ENCODE results near the gene CCDC170.

Gene CCDC170

DNA sequence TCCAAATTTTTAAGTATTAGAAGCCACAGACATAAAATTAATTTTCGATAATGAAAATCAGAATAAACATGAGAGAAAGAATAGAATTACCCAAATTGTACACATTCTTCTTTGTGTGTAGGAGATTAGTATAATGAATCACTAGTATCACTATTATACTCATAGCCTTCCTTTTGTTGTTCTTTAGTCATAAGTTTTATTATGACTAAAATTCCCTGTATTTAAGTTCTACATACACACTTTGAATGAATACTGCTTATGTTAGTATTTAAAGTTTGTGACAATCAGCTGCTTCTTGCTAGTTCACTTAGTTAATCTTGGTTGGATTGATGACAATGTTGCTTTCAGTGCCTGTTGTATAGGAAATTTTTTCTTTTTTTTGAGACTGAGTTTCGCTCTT lies 72.7 kb downstream of the CCDC170 start:
- Histone ChIP-seq H3K9me3 (ENCODE audit: low read length) (peaks cover 2% of the 10 kb centered on the region), H2AFZ (ENCODE audit: low read depth, low read length) (no peak overlapping the region), H3K4me3 (ENCODE audit: low read length) (no peak overlapping the region), H3K27me3 (ENCODE audit: insufficient read depth, low read length) (no peaks in the 10 kb centered on the region), H3K36me3 (ENCODE audit: insufficient read depth, low read length) (no peaks in the 10 kb centered on the region), H3K4me1 (ENCODE audit: insufficient read depth, low read length) (no peaks in the 10 kb centered on the region)

DNA sequence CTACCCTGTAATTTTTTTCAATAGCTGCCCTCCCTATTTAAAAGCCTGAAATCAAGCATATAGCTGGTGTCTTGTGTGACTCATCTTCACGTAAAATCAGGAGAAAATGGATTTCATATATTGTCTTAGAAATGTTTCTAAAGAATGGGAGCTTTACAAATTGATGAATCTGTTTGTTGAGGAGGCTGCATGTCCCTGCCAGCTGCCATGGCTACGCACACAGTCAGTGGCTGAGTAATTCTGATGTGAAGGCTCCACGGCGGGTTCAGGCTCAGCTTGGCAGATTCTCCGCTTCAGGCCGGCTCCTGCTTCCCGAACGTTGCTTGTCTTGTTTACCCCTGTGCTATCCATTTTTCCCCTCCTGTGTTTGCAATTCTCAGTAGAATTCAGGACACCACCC lies 82.8 kb downstream of the CCDC170 start:
- Histone ChIP-seq H3K9me3 (ENCODE audit: low read length) (no peaks in the 10 kb centered on the region), H3K4me3 (ENCODE audit: low read length) (no peak overlapping the region), H2AFZ (ENCODE audit: low read depth, low read length) (peak overlapping the region; percentile 77), H3K36me3 (ENCODE audit: insufficient read depth, low read length) (no peaks in the 10 kb centered on the region), H3K27me3 (ENCODE audit: insufficient read depth, low read length) (no peaks in the 10 kb centered on the region), H3K4me1 (ENCODE audit: insufficient read depth, low read length) (peaks cover 11% of the 10 kb centered on the region)

DNA sequence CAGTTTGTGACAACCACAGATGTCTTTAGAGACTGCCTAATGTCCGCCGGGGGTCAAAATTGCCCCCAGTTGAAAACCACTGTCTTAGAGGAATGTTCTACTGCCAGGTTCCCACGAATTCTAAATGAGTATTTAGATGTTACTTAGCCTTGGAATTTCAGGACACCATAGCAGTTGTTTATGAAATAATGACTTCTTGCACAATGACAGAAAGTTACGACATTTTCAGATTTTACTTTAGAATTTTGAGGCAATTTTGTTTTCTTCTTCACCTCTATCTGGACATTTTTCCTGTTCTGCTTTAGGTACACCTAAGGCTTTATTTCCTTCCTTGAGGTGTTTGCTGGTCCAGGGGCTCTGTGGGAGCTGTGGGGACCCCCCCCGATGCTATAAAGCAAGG lies 83.4 kb downstream of the CCDC170 start:
- no peaks in the 10 kb centered on the region for H3K36me3 ChIP-seq (ENCODE audit: insufficient read depth, low read length)
- no peaks in the 10 kb centered on the region for H3K9me3 ChIP-seq (ENCODE audit: low read length)

DNA sequence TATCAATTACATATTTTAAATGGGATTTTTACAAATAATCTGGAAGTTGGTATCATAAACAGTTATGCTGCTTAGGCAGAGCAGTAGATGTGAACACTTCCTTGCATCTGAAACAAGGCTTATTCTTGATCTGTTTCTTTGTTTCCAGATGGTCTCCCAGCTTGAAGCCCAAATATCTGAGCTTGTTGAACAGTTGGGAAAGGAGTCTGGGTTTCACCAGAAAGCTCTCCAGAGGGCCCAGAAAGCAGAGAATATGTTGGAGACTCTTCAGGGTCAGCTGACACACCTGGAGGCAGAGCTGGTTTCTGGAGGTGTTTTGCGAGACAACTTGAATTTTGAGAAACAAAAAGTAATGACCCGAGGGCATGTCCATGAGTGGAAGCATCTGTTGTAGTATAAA lies 91.9 kb downstream of the CCDC170 start:
- Histone ChIP-seq H3K4me1 (ENCODE audit: insufficient read depth, low read length) (no peaks in the 10 kb centered on the region), H3K4me3 (ENCODE audit: low read length) (no peak overlapping the region), H3K27me3 (ENCODE audit: insufficient read depth, low read length) (no peaks in the 10 kb centered on the region), H3K36me3 (ENCODE audit: insufficient read depth, low read length) (no peaks in the 10 kb centered on the region), H2AFZ (ENCODE audit: low read depth, low read length) (no peak overlapping the region), H3K9me3 (ENCODE audit: low read length) (no peaks in the 10 kb centered on the region)

More for the DNA sequence above, 83.4 kb downstream of the CCDC170 start:
- Histone ChIP-seq H3K4me3 (ENCODE audit: low read length) (no peak overlapping the region), H3K27me3 (ENCODE audit: insufficient read depth, low read length) (no peaks in the 10 kb centered on the region), H3K4me1 (ENCODE audit: insufficient read depth, low read length) (peaks cover 11% of the 10 kb centered on the region), H2AFZ (ENCODE audit: low read depth, low read length) (peak overlapping the region; percentile 77)

DNA sequence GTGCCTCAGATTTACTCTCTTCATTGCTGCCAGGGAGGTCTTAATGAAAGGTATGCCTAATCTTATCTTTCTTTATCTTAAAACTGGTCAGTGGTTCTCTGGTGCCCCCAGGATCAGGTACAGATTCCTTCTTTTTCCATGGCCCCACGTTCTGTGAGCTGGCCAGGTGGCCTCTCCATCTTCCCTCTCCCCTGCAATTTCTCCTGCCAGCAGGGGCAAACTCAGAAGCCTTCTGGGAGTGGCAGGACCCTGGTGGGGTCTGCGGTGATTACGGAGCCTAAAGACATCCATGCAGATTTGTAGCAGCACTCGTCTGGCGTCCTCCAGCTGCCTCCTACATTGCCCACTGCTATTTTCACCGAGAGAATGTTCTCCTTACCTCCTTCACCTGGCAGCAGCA lies 95.8 kb downstream of the CCDC170 start:
- Histone ChIP-seq H3K9me3 (ENCODE audit: low read length) (no peaks in the 10 kb centered on the region), H3K4me3 (ENCODE audit: low read length) (no peak overlapping the region), H2AFZ (ENCODE audit: low read depth, low read length) (no peak overlapping the region), H3K4me1 (ENCODE audit: insufficient read depth, low read length) (no peaks in the 10 kb centered on the region), H3K36me3 (ENCODE audit: insufficient read depth, low read length) (no peaks in the 10 kb centered on the region), H3K27me3 (ENCODE audit: insufficient read depth, low read length) (no peaks in the 10 kb centered on the region)

DNA sequence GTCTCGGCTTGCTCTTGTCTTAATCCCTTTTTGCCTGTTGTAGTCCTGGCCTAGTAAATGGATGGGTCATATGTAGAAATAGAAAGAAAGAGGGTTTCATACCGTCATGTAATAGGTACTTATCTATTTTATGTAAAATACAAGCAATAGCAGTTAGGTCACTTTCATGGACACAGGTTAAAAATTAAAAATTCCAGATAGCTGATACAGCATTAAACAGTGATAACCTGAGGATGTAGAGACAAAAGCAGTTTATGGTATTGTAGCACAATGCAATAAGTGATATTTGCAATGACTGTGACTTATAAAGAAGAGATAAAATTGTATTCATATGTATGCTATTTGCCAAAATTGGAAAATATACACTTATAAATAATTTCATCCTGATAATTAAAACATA lies 96.9 kb downstream of the CCDC170 start:
- no peaks in the 10 kb centered on the region for H3K36me3 ChIP-seq (ENCODE audit: insufficient read depth, low read length)
- H3K9me3 ChIP-seq (ENCODE audit: low read length): no peaks in the 10 kb centered on the region
- no peaks in the 10 kb centered on the region for H3K27me3 ChIP-seq (ENCODE audit: insufficient read depth, low read length)
- H3K4me1 ChIP-seq (ENCODE audit: insufficient read depth, low read length): no peaks in the 10 kb centered on the region
- H2AFZ ChIP-seq (ENCODE audit: low read depth, low read length): no peak overlapping the region
- no peak overlapping the region for H3K4me3 ChIP-seq (ENCODE audit: low read length)

- Histone ChIP-seq H3K27me3 (ENCODE audit: insufficient read depth, low read length) (no peaks in the 10 kb centered on the region), H3K4me3 (ENCODE audit: low read length) (no peak overlapping the region), H3K36me3 (ENCODE audit: insufficient read depth, low read length) (no peaks in the 10 kb centered on the region), H3K9me3 (ENCODE audit: low read length) (no peaks in the 10 kb centered on the region), H2AFZ (ENCODE audit: low read depth, low read length) (no peak overlapping the region), H3K4me1 (ENCODE audit: insufficient read depth, low read length) (no peaks in the 10 kb centered on the region)
Measured at GRCh38 chr6:151592449-151593159, 98.8 kb downstream of the CCDC170 start.

GRCh38 chr6:151609146-151609902 lies 115.5 kb downstream of the CCDC170 start:
- no peaks in the 10 kb centered on the region for H3K27me3 ChIP-seq (ENCODE audit: insufficient read depth, low read length)
- H3K4me1 ChIP-seq (ENCODE audit: insufficient read depth, low read length): no peaks in the 10 kb centered on the region
- no peaks in the 10 kb centered on the region for H3K36me3 ChIP-seq (ENCODE audit: insufficient read depth, low read length)
- H3K9me3 ChIP-seq (ENCODE audit: low read length): no peaks in the 10 kb centered on the region
- H2AFZ ChIP-seq (ENCODE audit: low read depth, low read length): no peak overlapping the region
- no peak overlapping the region for H3K4me3 ChIP-seq (ENCODE audit: low read length)

DNA sequence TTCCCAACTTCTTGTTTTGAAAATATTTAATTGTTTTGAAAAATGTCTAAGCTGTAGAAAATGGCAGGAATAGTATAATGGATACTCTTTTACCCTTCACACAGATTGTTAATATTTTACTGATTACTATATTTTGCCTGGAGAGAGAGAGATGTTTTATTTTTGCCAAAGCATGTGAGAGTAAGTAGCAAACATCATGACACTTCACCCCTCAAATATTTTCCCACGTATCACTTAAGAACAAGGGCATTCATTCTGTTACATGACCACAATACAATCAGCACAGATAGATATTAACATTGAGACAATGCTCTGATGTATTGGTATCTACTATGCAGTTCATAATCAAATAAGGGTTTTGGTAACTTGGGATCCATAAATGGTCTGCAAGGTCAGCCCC lies 116.5 kb downstream of the CCDC170 start:
- Histone ChIP-seq H3K4me3 (ENCODE audit: low read length) (no peak overlapping the region), H3K27me3 (ENCODE audit: insufficient read depth, low read length) (no peaks in the 10 kb centered on the region), H3K9me3 (ENCODE audit: low read length) (no peaks in the 10 kb centered on the region), H3K4me1 (ENCODE audit: insufficient read depth, low read length) (no peaks in the 10 kb centered on the region), H2AFZ (ENCODE audit: low read depth, low read length) (no peak overlapping the region), H3K36me3 (ENCODE audit: insufficient read depth, low read length) (no peaks in the 10 kb centered on the region)

DNA sequence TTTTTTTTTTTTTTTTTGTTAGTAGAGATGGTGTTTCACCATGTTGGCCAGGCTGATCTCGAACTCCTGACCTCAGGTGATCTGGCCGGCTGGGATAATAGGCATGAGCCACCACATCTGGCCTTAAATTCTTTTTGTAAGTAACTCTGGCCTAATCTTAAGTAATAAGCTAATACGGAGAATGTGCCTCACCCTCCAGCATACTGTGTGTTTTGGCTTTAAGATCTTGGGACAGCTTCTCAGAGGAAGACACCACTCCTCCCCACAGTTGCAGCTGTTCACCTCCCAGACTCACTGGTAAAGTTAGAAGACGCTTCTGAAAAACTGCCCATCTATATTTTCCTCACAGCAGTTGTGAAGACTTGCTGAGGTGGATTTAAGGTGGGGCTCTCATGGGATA lies 120.8 kb downstream of the CCDC170 start:
- H3K4me3 ChIP-seq (ENCODE audit: low read length): no peak overlapping the region
- no peaks in the 10 kb centered on the region for H3K27me3 ChIP-seq (ENCODE audit: insufficient read depth, low read length)
- no peaks in the 10 kb centered on the region for H3K36me3 ChIP-seq (ENCODE audit: insufficient read depth, low read length)
- no peak overlapping the region for H2AFZ ChIP-seq (ENCODE audit: low read depth, low read length)
- H3K4me1 ChIP-seq (ENCODE audit: insufficient read depth, low read length): no peaks in the 10 kb centered on the region
- no peaks in the 10 kb centered on the region for H3K9me3 ChIP-seq (ENCODE audit: low read length)

GRCh38 chr6:151616091-151616513 lies 122.3 kb downstream of the CCDC170 start:
- Histone ChIP-seq H3K4me3 (ENCODE audit: low read length) (no peak overlapping the region), H3K27me3 (ENCODE audit: insufficient read depth, low read length) (no peaks in the 10 kb centered on the region), H3K9me3 (ENCODE audit: low read length) (no peaks in the 10 kb centered on the region), H3K36me3 (ENCODE audit: insufficient read depth, low read length) (no peaks in the 10 kb centered on the region), H2AFZ (ENCODE audit: low read depth, low read length) (no peak overlapping the region), H3K4me1 (ENCODE audit: insufficient read depth, low read length) (no peaks in the 10 kb centered on the region)

DNA sequence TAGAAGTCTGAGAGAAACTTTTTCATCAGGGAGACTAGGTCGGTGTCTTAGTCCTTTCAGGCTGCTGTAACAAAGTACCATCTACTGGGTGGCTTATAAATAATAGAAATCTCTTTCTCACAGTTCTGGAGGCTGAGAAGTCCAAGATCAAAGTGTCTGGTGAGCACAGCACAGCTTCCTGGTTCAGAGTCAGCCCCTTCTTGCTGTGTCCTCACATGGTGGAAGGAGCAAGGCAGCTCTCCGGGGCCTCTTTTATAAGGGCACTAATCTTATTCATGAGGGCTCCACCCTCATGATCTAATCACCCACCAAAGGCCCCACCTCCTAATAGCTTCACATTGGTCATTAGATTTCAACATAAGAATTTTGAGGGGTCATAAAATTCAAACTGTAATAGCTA lies 122.8 kb downstream of the CCDC170 start:
- Histone ChIP-seq H2AFZ (ENCODE audit: low read depth, low read length) (no peak overlapping the region), H3K4me3 (ENCODE audit: low read length) (no peak overlapping the region), H3K9me3 (ENCODE audit: low read length) (no peaks in the 10 kb centered on the region), H3K36me3 (ENCODE audit: insufficient read depth, low read length) (no peaks in the 10 kb centered on the region), H3K4me1 (ENCODE audit: insufficient read depth, low read length) (no peaks in the 10 kb centered on the region), H3K27me3 (ENCODE audit: insufficient read depth, low read length) (no peaks in the 10 kb centered on the region)

DNA sequence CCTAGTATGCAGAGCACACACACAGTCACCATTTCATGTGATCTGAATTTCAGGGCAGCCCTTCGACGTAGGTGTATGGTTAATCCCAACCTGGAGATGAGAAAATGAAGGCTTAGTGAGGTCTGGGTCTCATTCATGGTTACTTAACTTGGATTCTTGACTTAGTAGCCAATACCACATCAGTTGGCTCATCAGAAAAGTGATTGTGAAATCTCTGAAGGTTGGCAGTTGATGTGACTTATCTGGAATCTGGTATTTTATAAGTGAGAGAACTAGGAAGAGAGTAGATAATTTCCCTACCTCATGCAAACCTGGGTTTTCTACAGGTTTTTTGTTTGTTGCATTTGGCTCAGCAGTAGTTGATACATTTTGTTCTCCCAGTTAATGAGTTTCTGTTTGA lies 123.7 kb downstream of the CCDC170 start:
- H3K4me3 ChIP-seq (ENCODE audit: low read length): no peak overlapping the region
- no peaks in the 10 kb centered on the region for H3K9me3 ChIP-seq (ENCODE audit: low read length)
- no peaks in the 10 kb centered on the region for H3K36me3 ChIP-seq (ENCODE audit: insufficient read depth, low read length)
- H2AFZ ChIP-seq (ENCODE audit: low read depth, low read length): no peak overlapping the region
- H3K4me1 ChIP-seq (ENCODE audit: insufficient read depth, low read length): no peaks in the 10 kb centered on the region
- no peaks in the 10 kb centered on the region for H3K27me3 ChIP-seq (ENCODE audit: insufficient read depth, low read length)

All from neuron (in vitro differentiated cells).